ENCODE results near the gene GDF15. TPM values are rescaled to one million over a fixed set of nuclear protein-coding genes. Genes with fewer than 3 reads are reported as not detected.

Gene GDF15
- total RNA-seq, 4 donors from 2014 or later: 6.8 to 11.6 (median 9.0) TPM

DNA sequence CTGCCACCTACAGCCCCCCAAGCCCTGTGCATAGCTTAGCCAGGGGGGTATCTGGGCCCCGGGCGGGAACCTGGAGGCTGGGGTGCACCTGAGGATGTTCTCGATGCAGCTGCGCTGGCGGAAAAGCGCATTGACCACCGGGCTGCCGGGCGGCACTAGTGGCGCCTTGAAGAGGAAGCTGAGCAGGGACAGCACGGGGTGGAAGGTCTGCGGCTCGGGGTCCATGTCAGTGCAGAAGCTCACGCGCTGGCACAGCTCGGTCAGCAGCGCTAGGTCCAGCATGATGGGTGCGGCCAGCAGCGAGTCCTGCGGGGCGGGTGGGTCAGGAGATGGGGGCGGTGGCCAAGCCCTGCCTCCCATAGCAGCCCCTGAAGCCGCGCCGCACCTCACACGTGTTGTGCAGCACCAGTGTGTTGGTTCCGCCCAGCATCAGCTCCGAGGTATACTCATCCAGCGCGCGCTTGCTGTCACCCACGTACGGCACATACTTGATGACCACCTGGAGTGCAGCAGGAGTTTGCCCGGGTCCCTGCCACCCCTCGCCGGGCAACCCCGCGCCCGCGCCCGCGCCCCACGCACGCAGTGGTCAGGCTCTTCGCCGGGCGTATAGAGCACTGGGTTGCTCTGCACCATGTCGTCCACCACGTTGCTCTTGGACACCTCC lies 49.4 kb downstream of the GDF15 start:
- no peaks in the 10 kb centered on the region for H3K9me3 ChIP-seq
- TF ChIP-seq POLR2A (IDR thresholded peaks at IDR 0.05): no peak
- TF ChIP-seq, protein P1, sequence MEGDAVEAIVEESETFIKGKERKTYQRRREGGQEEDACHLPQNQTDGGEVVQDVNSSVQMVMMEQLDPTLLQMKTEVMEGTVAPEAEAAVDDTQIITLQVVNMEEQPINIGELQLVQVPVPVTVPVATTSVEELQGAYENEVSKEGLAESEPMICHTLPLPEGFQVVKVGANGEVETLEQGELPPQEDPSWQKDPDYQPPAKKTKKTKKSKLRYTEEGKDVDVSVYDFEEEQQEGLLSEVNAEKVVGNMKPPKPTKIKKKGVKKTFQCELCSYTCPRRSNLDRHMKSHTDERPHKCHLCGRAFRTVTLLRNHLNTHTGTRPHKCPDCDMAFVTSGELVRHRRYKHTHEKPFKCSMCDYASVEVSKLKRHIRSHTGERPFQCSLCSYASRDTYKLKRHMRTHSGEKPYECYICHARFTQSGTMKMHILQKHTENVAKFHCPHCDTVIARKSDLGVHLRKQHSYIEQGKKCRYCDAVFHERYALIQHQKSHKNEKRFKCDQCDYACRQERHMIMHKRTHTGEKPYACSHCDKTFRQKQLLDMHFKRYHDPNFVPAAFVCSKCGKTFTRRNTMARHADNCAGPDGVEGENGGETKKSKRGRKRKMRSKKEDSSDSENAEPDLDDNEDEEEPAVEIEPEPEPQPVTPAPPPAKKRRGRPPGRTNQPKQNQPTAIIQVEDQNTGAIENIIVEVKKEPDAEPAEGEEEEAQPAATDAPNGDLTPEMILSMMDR (IDR thresholded peaks at IDR 0.05): no peak
- no peaks in the 10 kb centered on the region for H3K36me3 ChIP-seq
- peak in 1 of 3 donors; percentile 57 for DNase-seq
- no peak overlapping the region for H3K27ac ChIP-seq
- H3K27me3 ChIP-seq: no peaks in the 10 kb centered on the region
- no peak overlapping the region for H3K4me3 ChIP-seq
- H3K4me1 ChIP-seq: peaks cover 0 to 35% (median 27%) of the 10 kb centered on the region in 4 donors

DNA sequence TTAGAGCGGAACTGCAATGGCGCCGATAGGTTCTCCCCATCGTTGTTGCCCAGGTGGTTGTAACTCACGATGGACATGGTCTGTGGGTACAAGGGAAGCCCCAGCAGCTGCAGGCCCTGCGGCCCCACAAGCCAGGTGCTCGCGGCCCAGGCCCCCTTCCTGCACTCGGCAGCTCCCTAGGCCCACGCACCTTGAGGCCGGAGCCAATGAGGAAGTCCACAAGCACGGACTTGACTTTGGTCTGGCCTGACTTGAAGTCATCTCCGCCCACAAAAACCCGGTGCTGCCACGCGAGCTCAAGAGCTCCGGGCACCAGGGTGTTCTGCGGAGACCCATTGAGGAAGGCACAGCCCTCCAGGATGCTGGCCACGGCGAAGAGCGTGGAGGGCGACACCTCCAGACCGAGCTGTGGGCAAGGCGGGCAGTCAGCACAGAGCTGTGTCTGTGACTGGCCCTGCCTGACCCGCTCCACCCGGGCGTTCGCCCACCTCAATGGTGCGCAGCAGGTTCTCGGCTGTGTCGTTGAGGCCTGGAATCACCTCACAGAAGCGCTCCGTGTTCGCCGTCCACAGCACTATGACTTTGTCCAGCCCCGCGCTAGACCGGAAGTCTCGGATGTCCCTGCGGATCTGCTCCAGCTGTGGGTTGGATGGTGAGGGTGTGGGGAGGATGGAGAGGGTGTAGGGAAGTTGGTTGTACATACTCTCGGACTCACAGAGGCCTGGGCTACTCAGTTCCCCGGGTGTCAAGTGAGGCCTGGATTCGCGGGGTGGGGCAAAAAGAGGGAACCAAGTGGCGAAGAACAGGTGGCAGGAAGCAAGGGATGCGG lies 50.1 kb downstream of the GDF15 start:
- peaks cover 0 to 35% (median 25%) of the 10 kb centered on the region in 4 donors for H3K4me1 ChIP-seq
- H3K27me3 ChIP-seq: no peaks in the 10 kb centered on the region
- H3K27ac ChIP-seq: peak overlapping the region; percentile 5 to 78 (median 48)
- H3K9me3 ChIP-seq: no peaks in the 10 kb centered on the region
- peak in 1 of 3 donors; percentile 52 for DNase-seq
- H3K36me3 ChIP-seq: no peaks in the 10 kb centered on the region
- peak overlapping the region in 2 of 4 donors; percentile 62 to 65 for H3K4me3 ChIP-seq
- no peak for TF ChIP-seq POLR2A (IDR thresholded peaks at IDR 0.05)
- TF ChIP-seq, protein P1 (IDR thresholded peaks at IDR 0.05): no peak

DNA sequence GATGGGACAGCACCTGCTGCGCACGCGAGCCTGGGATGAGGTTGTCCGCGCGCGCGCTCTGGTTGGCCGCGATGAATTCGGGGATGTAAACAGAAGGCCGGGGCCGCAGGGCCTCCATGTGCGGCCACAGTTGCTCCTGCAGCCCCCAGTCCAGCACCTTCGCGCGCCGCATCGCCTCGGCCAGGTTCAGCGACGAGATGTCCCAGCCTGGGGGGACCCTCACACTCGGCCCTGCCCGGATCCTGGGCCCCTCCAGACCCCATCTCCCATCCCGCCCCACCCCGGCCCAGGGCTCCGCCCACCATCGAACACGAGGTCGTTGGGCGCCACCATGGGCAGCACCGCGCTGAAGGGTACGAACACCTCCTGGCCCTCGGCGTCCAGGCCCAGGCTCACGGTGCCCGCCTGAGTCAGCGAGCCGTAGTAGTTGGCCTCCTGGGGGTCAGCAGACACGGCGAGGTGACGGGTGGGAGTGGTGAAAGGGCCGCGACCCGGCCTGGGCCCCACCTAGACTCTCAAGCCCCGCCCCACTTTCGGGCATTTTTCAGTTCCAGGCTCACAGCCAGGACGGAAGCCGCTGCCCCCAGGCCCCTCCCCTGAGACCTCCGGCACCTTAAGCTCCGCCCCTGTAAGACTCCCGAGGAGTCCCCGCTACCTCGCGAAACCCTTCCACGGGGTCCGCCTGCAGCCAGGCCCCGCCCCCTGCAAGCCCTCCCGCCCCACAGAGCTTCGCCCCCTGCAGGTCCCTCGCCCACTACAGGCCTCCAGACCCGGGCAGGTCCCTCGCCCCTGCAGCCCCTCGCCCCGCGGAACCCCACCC lies 50.9 kb downstream of the GDF15 start:
- TF ChIP-seq POLR2A (IDR thresholded peaks at IDR 0.05): no peak
- TF ChIP-seq, protein P1 (IDR thresholded peaks at IDR 0.05): no peak
- H3K4me3 ChIP-seq: peak overlapping the region; percentile 44 to 65 (median 62)
- DNase-seq: peak; percentile 73 to 95 (median 92)
- no peaks in the 10 kb centered on the region for H3K36me3 ChIP-seq
- H3K9me3 ChIP-seq: no peaks in the 10 kb centered on the region
- peaks cover 0 to 35% (median 25%) of the 10 kb centered on the region in 4 donors for H3K4me1 ChIP-seq
- no peaks in the 10 kb centered on the region for H3K27me3 ChIP-seq
- H3K27ac ChIP-seq: peak overlapping the region; percentile 5 to 78 (median 70)

DNA sequence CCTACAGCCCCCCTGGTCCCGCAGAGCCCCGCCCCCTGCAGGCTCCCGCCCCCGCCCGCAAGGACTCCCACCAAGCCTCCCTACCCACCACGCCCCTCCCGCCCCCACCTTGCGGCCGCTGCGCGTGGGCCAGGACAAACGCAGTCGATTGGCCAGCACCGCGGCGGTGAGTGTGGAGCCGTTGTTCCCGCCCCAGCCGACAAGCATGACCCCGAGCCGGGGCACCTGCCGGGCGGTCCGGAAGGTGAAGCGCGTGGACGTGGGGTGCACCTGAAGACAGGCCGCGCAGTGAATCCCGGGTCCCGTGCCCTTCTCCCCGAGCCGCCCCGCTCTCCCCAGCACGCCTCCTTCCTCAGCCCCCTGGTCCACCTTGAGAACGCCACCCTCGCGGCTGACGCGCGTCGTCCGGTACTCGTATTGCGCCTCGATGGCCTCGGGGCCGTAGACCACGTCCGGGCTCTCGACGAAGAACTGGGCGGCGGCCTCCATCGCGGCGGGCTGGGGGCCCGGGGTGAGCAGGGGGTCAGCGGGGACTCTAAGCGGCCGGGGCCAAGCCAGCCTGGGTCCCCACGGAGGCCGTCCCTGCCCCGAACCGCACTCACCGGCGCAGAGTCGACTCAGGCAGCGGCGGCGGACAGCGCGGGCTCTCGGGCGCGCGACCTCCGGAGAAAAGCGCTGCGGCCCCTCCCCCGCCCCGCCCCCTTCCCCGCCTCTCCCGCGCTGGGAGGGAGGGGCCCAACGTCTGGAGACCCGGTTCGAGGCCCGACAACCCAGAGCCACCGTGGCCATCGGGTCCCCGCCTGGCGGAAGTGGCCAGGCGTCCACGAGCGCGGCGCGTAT lies 51.8 kb downstream of the GDF15 start, which contains the start of gene ISYNA1:
Gene ISYNA1, minus strand, starts transcription at position 643 of the 840 bp plus-strand sequence. Its CDS starts 154 bp downstream, at position 489.
- Histone ChIP-seq H3K4me1 (peaks cover 0 to 34% (median 23%) of the 10 kb centered on the region in 4 donors), H3K27ac (peak within 1 kb of the TSS; percentile 39 to 78 (median 70)), H3K36me3 (peaks cover 0 to 2% (median 0%) of the 10 kb centered on the region in 3 donors), H3K27me3 (no peaks in the 10 kb centered on the region), H3K9me3 (no peaks in the 10 kb centered on the region), H3K4me3 (peak within 1 kb of the TSS; percentile 44 to 65 (median 62))
- peak in 2 of 3 donors; percentile 68 to 86 for DNase-seq
- TF ChIP-seq POLR2A (IDR thresholded peaks at IDR 0.05): no peak
- TF ChIP-seq, protein P1 (IDR thresholded peaks at IDR 0.05): no peak

Measured in Peyer's patch (tissue), 4 donors.